Lower leg skin (tissue), 3 donors: Measurements from ENCODE around the gene USH1G.

Experiments
- POLR2A ChIP-seq, 2 donors: fragments of 450-650 bp; IDR thresholded peaks; one replicate each; pipeline ENCODE4 v1.6.1; 2016 to 2017; ENCODE audit warnings: antibody characterized with exemption in 2 of 2, mild to moderate bottlenecking in 1 of 2, moderate library complexity in 1 of 2
- TF ChIP-seq, protein P1 (sequence below), 3 donors: fragments of 450-650 bp; IDR thresholded peaks; one replicate each; pipeline ENCODE4 v1.5.1; 2016; ENCODE audit warnings: antibody characterized with exemption in 3 of 3, mild to moderate bottlenecking in 3 of 3, moderate library complexity in 2 of 3

DNA sequence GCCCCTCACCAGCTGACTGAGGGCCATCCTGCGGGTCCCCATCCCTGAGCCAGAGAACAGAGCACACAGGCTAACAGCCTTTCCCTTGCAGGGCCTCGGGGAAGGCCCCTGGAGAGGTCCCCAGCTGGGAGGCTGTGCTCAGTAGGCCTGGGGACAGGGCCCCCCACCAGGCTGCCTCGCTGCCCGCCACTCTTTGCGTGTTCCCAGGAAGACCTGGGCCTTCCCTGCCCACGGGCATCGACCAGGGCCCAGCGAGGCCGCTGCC is 48.7 kb upstream of the USH1G start:
- TF ChIP-seq, protein P1, sequence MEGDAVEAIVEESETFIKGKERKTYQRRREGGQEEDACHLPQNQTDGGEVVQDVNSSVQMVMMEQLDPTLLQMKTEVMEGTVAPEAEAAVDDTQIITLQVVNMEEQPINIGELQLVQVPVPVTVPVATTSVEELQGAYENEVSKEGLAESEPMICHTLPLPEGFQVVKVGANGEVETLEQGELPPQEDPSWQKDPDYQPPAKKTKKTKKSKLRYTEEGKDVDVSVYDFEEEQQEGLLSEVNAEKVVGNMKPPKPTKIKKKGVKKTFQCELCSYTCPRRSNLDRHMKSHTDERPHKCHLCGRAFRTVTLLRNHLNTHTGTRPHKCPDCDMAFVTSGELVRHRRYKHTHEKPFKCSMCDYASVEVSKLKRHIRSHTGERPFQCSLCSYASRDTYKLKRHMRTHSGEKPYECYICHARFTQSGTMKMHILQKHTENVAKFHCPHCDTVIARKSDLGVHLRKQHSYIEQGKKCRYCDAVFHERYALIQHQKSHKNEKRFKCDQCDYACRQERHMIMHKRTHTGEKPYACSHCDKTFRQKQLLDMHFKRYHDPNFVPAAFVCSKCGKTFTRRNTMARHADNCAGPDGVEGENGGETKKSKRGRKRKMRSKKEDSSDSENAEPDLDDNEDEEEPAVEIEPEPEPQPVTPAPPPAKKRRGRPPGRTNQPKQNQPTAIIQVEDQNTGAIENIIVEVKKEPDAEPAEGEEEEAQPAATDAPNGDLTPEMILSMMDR (IDR thresholded peaks at IDR 0.05) = no peak
- no peak for TF ChIP-seq POLR2A (IDR thresholded peaks at IDR 0.05)
